ENCODE results near the gene NDUFB8. TPM values are rescaled to one million over a fixed set of nuclear protein-coding genes. Genes with fewer than 3 reads are reported as not detected.

NDUFB8 gene
- total RNA-seq, 1 donor from 2014 or later: 119 TPM

DNA sequence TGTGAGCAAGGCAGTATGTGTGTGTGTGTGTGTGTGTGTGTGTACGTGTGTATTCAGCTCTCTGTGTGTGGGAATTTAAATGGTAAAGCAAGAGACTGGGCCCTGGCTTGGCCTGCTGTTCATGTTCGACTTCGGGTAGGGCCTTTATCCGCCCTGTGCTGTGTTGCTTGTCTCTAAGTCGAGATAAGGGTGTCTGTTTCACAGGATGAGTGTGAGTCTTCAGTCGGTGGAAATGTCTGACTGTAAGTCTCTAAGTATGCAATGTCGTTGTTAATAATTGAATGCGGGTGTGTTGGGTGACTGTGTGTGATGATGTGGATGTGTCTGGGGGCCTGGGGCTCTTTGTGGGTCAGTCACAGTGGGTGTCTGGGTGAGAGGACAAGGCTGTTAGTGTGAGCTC, 40.8 kb upstream of the NDUFB8 start:
- Histone ChIP-seq H3K27me3 (ENCODE audit: low read depth) (peaks cover 73% of the 10 kb centered on the region), H3K9me3 (no peaks in the 10 kb centered on the region), H3K4me3 (no peak overlapping the region), H3K4me1 (no peaks in the 10 kb centered on the region), H3K27ac (no peak overlapping the region), H3K36me3 (no peaks in the 10 kb centered on the region)
- intact Hi-C loops (cut with DNase I): no loop called here
- TF ChIP-seq, protein P1, sequence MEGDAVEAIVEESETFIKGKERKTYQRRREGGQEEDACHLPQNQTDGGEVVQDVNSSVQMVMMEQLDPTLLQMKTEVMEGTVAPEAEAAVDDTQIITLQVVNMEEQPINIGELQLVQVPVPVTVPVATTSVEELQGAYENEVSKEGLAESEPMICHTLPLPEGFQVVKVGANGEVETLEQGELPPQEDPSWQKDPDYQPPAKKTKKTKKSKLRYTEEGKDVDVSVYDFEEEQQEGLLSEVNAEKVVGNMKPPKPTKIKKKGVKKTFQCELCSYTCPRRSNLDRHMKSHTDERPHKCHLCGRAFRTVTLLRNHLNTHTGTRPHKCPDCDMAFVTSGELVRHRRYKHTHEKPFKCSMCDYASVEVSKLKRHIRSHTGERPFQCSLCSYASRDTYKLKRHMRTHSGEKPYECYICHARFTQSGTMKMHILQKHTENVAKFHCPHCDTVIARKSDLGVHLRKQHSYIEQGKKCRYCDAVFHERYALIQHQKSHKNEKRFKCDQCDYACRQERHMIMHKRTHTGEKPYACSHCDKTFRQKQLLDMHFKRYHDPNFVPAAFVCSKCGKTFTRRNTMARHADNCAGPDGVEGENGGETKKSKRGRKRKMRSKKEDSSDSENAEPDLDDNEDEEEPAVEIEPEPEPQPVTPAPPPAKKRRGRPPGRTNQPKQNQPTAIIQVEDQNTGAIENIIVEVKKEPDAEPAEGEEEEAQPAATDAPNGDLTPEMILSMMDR (IDR thresholded peaks at IDR 0.05): no peak
- ATAC-seq (no peak), DNase-seq (no peak)

DNA sequence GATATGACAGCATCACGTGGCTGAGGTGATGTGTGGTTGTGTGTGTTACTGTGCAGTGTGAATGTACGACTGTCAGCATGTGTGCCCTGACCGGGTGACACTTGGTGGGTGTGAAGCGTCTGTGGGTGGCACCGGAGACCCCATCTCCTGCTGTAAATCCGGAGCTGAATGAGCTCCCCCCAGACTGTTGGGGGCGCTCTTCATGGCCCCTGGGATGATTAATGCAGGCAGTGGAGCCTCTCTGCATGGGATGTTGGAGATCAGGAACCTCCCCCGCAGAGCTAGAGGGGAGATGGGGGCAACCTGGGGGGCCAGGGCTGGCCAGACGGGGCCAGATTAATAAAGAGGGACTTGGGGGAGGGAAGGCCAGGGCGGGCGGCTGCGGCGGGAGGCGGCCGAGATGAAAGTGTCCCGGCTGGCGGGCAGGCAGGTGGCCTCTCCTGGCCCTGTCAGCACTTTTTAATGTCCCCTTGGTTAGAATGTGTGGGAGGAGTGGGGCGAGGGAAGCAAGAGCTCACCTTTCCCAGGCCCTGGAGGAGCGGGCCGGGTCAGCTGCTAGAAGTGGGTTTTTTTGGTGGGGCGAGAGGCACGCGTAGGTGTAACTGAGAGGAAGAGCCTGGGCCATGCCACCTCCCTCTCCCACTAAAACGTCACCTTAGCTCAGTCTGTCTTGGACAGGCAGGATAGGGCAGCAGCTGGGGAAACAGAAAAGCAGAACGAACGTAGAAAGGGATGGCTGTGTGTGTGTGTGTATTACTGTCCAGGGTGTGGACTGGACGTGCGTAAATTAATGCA, 40.2 kb upstream of the NDUFB8 start:
- H3K27ac ChIP-seq: no peak overlapping the region
- no peaks in the 10 kb centered on the region for H3K4me1 ChIP-seq
- intact Hi-C loops (cut with DNase I): no loop called here
- H3K9me3 ChIP-seq: no peaks in the 10 kb centered on the region
- no peak for DNase-seq
- no peak overlapping the region for H3K4me3 ChIP-seq
- TF ChIP-seq, protein P1 (IDR thresholded peaks at IDR 0.05): no peak
- no peaks in the 10 kb centered on the region for H3K36me3 ChIP-seq
- ATAC-seq: no peak
- H3K27me3 ChIP-seq (ENCODE audit: low read depth): peaks cover 74% of the 10 kb centered on the region

DNA sequence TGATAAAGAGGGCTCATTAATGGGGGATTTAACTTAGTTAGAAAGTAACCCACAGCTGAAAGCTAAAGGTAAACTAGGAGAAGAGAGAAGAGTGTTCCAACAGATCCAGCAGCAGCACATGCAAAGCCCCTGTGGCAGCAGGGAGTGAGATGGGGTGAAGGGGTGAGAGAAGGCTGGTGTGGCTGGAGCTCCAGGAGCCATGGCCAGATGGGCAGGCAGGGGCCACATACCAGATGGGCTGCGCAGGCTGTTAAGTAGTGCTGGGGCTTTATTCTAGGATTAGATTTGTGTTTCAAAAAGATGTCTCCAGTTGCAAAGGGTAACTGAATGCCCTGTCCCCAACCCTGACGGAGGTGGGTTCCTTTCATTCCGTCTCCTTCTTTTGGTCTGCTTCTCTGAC, 39.2 kb upstream of the NDUFB8 start:
- Histone ChIP-seq H3K27ac (no peak overlapping the region), H3K36me3 (no peaks in the 10 kb centered on the region), H3K4me3 (no peak overlapping the region), H3K4me1 (no peaks in the 10 kb centered on the region), H3K9me3 (no peaks in the 10 kb centered on the region), H3K27me3 (ENCODE audit: low read depth) (peaks cover 83% of the 10 kb centered on the region)
- TF ChIP-seq, protein P1 (IDR thresholded peaks at IDR 0.05): no peak
- no peak for DNase-seq
- intact Hi-C loops (cut with DNase I): no loop called here
- ATAC-seq: no peak

DNA sequence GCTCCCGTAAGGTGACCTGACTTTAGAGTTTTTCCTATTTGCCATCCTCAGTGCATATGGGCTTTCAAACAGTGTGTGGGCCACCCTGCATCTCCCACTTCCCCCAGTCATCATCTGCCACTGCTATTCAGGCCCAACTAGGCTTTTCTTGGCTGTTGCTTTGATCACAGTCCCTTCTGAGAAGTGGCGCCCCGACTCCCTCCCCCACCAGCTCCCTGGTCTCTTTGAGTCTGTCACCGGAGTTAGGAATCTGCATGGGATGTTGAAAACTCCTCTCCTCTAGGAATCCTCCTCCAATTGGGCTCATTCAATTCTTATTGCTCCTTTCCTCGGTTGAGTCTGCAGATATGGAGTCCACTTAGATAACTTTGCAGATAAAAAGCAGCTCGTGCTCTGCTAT, 38.2 kb upstream of the NDUFB8 start:
- H3K27ac ChIP-seq: no peak overlapping the region
- H3K36me3 ChIP-seq: no peaks in the 10 kb centered on the region
- no peaks in the 10 kb centered on the region for H3K9me3 ChIP-seq
- DNase-seq (no peak), ATAC-seq (no peak)
- no peak overlapping the region for H3K4me3 ChIP-seq
- intact Hi-C loops (cut with DNase I): no loop called here
- H3K27me3 ChIP-seq (ENCODE audit: low read depth): peaks cover 80% of the 10 kb centered on the region
- H3K4me1 ChIP-seq: peaks cover 1% of the 10 kb centered on the region
- TF ChIP-seq, protein P1 (IDR thresholded peaks at IDR 0.05): no peak

DNA sequence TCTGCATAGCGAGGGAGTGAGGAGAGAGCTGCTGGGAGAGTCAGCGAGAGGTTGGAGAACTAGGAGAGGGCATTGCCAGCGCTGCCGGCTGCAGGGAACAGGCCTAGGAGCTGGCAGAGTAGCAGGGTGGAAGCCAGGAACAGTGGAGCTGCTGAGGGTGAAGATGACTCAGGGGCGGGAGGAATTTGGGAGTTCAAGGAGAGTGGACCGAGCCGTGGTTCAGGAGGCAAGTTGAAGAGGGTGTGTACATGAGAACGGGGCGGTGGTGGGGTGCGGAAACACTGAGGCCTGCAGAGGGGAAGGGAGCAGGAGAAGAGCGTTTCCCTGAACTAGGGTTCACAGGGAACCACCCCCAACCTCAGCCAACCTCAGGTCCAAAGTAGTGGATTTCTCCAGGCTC, 37.6 kb upstream of the NDUFB8 start:
- DNase-seq (no peak), ATAC-seq (no peak)
- H3K27me3 ChIP-seq (ENCODE audit: low read depth): peaks cover 80% of the 10 kb centered on the region
- peaks cover 7% of the 10 kb centered on the region for H3K4me1 ChIP-seq
- no peaks in the 10 kb centered on the region for H3K9me3 ChIP-seq
- no peak overlapping the region for H3K27ac ChIP-seq
- intact Hi-C loops (cut with DNase I): no loop called here
- no peak overlapping the region for H3K4me3 ChIP-seq
- H3K36me3 ChIP-seq: no peaks in the 10 kb centered on the region
- TF ChIP-seq, protein P1 (IDR thresholded peaks at IDR 0.05): no peak

All from lower lobe of right lung (tissue), 2 donors.